Type B pancreatic cell (in vitro differentiated cells): ENCODE data around the gene KRT3. TPM values are rescaled to one million over a fixed set of nuclear protein-coding genes. Genes with fewer than 3 reads are reported as not detected.

Experiments used
- DNase-seq: peaks from one replicate; pipeline ENCODE4 v3.0.0; 2021; ENCODE audit warnings: mixed read lengths; ENCODE audit not compliant: unreplicated experiment; ENCODE audit errors: extremely low spot score
- H3K27ac Mint-ChIP-seq: 2 replicates; pipeline ENCODE4 v1.8.0; 2021; ENCODE audit warnings: mild to moderate bottlenecking, mixed read lengths
- H3K27me3 Mint-ChIP-seq: 2 replicates; pipeline ENCODE4 v1.8.0; 2021; ENCODE audit warnings: mixed read lengths
- H3K36me3 Mint-ChIP-seq: 2 replicates; pipeline ENCODE4 v1.8.0; 2021; ENCODE audit warnings: mixed read lengths
- H3K4me1 Mint-ChIP-seq: one replicate; pipeline ENCODE4 v1.8.0; 2021; ENCODE audit warnings: mixed read lengths; ENCODE audit not compliant: unreplicated experiment
- H3K4me3 Mint-ChIP-seq: 2 replicates; pipeline ENCODE4 v1.8.0; 2021; ENCODE audit warnings: mild to moderate bottlenecking, mixed read lengths
- H3K9me3 Mint-ChIP-seq: 2 replicates; pipeline ENCODE4 v1.8.0; 2021; ENCODE audit warnings: mixed read lengths
- total RNA-seq: library from RNA; stranded (reverse); gene quantifications from 2 replicates; pipeline ENCODE4 v1.2.1, GENCODE V29; 2021; ENCODE audit warnings: low replicate concordance
- TF ChIP-seq, protein P1 (sequence below): fragments of 200-600 bp; sonication (generic); conservative IDR thresholded peaks from 2 replicates; pipeline ENCODE4 v1.5.0; 2021; ENCODE audit warnings: antibody characterized with exemption, mild to moderate bottlenecking

Gene KRT3
- total RNA-seq, 1 donor from 2014 or later: 0.68 TPM

- DNase-seq: no peak
- Mint-ChIP-seq H3K4me1 (no peaks in the 10 kb centered on the region), H3K9me3 (peaks cover 4% of the 10 kb centered on the region), H3K36me3 (peaks cover 3% of the 10 kb centered on the region), H3K27me3 (peaks cover 38% of the 10 kb centered on the region), H3K27ac (no peak overlapping the region), H3K4me3 (peak overlapping the region; percentile 20)
- TF ChIP-seq, protein P1, sequence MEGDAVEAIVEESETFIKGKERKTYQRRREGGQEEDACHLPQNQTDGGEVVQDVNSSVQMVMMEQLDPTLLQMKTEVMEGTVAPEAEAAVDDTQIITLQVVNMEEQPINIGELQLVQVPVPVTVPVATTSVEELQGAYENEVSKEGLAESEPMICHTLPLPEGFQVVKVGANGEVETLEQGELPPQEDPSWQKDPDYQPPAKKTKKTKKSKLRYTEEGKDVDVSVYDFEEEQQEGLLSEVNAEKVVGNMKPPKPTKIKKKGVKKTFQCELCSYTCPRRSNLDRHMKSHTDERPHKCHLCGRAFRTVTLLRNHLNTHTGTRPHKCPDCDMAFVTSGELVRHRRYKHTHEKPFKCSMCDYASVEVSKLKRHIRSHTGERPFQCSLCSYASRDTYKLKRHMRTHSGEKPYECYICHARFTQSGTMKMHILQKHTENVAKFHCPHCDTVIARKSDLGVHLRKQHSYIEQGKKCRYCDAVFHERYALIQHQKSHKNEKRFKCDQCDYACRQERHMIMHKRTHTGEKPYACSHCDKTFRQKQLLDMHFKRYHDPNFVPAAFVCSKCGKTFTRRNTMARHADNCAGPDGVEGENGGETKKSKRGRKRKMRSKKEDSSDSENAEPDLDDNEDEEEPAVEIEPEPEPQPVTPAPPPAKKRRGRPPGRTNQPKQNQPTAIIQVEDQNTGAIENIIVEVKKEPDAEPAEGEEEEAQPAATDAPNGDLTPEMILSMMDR: no peak
These were observed 8.4 kb downstream of the KRT3 start for GRCh38 chr12:52787324-52788191.

DNA sequence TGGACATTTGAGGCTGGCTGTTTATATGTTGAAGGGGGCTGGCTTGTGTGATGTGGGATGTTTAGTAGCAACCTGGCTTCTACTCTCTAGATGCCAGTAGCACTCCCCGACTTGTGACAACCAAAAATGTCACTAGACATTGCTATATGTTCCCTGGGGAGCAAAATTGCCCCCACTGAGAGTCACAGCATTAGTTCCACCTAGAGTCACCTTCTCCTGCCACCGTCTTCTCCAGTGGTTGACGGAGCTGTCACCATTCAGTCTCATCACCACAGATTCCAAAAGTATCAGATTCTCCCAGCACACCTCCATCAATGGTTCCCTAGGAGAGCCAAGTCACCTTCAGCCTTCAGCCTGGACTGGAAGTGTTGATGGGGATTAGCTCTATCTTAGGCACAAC, 11.0 kb downstream of the KRT3 start:
- H3K4me3 Mint-ChIP-seq: no peak overlapping the region
- DNase-seq: no peak
- TF ChIP-seq, protein P1: no peak
- H3K4me1 Mint-ChIP-seq: no peaks in the 10 kb centered on the region
- no peaks in the 10 kb centered on the region for H3K36me3 Mint-ChIP-seq
- H3K9me3 Mint-ChIP-seq: peaks cover 4% of the 10 kb centered on the region
- peaks cover 38% of the 10 kb centered on the region for H3K27me3 Mint-ChIP-seq
- H3K27ac Mint-ChIP-seq: no peak overlapping the region

- H3K27me3 Mint-ChIP-seq: peaks cover 44% of the 10 kb centered on the region
- no peaks in the 10 kb centered on the region for H3K4me1 Mint-ChIP-seq
- H3K4me3 Mint-ChIP-seq: no peak overlapping the region
These were observed 12.2 kb downstream of the KRT3 start for GRCh38 chr12:52783563-52784316.

DNA sequence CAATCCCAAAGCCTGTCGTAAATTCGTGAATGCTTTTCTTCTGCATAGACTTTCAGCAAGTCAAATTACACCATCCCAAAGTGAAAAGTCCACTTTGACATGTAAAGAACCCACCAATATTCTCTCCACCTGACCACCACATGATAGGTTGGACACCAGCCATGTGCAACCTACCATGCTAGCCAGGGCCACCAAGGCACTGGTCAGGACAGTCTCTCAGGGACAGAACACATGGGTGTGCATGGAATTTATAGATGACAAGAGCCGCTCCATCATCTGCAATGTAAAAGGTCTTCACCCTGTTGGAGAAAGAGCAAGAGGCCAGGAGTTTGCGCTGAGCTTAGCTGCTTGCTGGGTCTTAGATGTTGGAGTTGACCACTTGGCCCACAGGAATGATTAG, 13.4 kb downstream of the KRT3 start:
- H3K9me3 Mint-ChIP-seq: peaks cover 4% of the 10 kb centered on the region
- no peak for DNase-seq
- H3K36me3 Mint-ChIP-seq: no peaks in the 10 kb centered on the region
- no peaks in the 10 kb centered on the region for H3K4me1 Mint-ChIP-seq
- H3K27ac Mint-ChIP-seq: no peak overlapping the region
- TF ChIP-seq, protein P1: no peak
- H3K27me3 Mint-ChIP-seq: peaks cover 43% of the 10 kb centered on the region
- H3K4me3 Mint-ChIP-seq: no peak overlapping the region

More at GRCh38 chr12:52783563-52784316, 12.2 kb downstream of the KRT3 start:
- no peak for DNase-seq
- TF ChIP-seq, protein P1: no peak
- Mint-ChIP-seq H3K27ac (no peak overlapping the region), H3K36me3 (no peaks in the 10 kb centered on the region), H3K9me3 (peaks cover 4% of the 10 kb centered on the region)

DNA sequence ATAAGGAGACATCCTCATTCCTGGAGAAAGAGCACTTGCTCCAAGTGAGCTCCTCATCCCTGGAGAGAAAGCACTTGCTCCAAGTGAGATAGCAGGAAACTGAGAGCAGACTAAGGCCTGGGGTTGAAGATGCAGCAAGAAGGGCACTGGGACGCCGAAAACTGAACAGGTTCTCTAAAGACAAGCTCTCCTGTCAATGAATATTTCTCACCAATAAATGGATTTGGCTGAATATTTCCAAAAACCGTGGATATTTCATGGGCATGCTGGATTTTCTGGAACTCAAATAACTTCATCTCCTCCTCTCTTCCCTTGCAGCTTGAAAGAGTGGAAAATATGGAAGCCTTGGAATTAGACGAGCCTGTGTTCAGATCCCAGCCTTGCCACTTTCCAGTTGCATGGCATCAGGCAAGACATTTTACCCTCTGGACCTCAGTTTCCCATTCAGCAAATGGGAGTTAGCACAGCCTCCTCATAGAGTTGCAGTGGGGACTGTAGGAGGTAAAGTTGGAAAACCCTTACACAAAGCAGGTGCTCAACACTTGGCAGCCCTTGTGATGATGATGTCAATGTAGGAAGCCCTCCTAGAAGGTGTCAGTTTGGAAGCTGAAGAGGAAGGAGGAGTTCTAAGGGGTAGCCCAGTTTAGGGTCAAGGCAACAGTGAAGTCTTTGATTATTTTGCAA, 14.4 kb downstream of the KRT3 start:
- Mint-ChIP-seq H3K9me3 (peaks cover 4% of the 10 kb centered on the region), H3K36me3 (no peaks in the 10 kb centered on the region), H3K4me3 (no peak overlapping the region), H3K4me1 (no peaks in the 10 kb centered on the region), H3K27me3 (peaks cover 44% of the 10 kb centered on the region), H3K27ac (no peak overlapping the region)
- DNase-seq: no peak
- TF ChIP-seq, protein P1: no peak
